Thyroid gland (tissue), 4 donors: ENCODE data around the gene IFT122.

Experiments
- POLR2A ChIP-seq, 2 donors: fragments of 450-650 bp; IDR thresholded peaks; one replicate each; pipeline ENCODE4 v1.6.1; 2017; ENCODE audit warnings: antibody characterized with exemption in 2 of 2, mild to moderate bottlenecking in 2 of 2, moderate library complexity in 1 of 2
- TF ChIP-seq, protein P1 (sequence below), 6 experiments: fragments of 200-600 bp in 3 of 6; fragments of 450-650 bp in 3 of 6; sonication (generic) in 3 of 6; IDR thresholded peaks; one replicate each; pipeline ENCODE4 v1.5.1; 2016 to 2019; ENCODE audit warnings: antibody characterized with exemption in 6 of 6, mild to moderate bottlenecking in 2 of 6, inconsistent platforms in 1 of 6, moderate library complexity in 1 of 6

DNA sequence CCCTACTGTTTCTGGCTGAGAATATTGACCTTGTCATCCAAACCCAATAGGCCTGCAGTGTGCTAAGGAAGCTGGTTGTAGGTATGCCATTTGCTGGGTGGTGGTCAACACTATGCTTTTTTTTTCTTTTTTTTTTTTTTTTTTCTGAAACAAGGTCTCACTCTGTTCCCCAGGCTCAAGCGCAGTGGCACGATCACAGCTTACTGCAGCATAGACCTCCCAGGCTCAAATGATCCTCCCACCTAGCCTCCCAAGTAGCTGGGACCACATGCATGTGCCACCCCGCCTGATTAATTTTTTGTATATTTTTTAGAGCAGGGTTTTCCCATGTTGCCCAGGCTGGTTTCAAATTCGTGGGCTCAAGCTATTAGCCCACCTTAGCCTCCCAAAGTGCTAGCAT is 52.7 kb downstream of the IFT122 start:
- no peak for TF ChIP-seq POLR2A (IDR thresholded peaks at IDR 0.05)
- TF ChIP-seq, protein P1, sequence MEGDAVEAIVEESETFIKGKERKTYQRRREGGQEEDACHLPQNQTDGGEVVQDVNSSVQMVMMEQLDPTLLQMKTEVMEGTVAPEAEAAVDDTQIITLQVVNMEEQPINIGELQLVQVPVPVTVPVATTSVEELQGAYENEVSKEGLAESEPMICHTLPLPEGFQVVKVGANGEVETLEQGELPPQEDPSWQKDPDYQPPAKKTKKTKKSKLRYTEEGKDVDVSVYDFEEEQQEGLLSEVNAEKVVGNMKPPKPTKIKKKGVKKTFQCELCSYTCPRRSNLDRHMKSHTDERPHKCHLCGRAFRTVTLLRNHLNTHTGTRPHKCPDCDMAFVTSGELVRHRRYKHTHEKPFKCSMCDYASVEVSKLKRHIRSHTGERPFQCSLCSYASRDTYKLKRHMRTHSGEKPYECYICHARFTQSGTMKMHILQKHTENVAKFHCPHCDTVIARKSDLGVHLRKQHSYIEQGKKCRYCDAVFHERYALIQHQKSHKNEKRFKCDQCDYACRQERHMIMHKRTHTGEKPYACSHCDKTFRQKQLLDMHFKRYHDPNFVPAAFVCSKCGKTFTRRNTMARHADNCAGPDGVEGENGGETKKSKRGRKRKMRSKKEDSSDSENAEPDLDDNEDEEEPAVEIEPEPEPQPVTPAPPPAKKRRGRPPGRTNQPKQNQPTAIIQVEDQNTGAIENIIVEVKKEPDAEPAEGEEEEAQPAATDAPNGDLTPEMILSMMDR (IDR thresholded peaks at IDR 0.05): no peak
